ENCODE results near the gene FANCB.

FANCB gene

GRCh38 chrX:14826319-14826718 is 46.5 kb downstream of the FANCB start:
- no peak for DNase-seq (ENCODE audit: low read depth)
- no peak for TF ChIP-seq CTCF (conservative IDR thresholded peaks at IDR 0.05; ENCODE audit: low read depth, low read length)
- H3K4me3 ChIP-seq (ENCODE audit: low read depth, low read length), result no peak overlapping the region

GRCh38 chrX:14825851-14826250 is 47.0 kb downstream of the FANCB start:
- H3K4me3 ChIP-seq (ENCODE audit: low read depth, low read length), result no peak overlapping the region
- no peak for TF ChIP-seq CTCF (conservative IDR thresholded peaks at IDR 0.05; ENCODE audit: low read depth, low read length)
- DNase-seq (ENCODE audit: low read depth), result no peak

GRCh38 chrX:14819769-14820168 is 53.1 kb downstream of the FANCB start:
- H3K4me3 ChIP-seq (ENCODE audit: low read depth, low read length), result no peak overlapping the region
- no peak for TF ChIP-seq CTCF (conservative IDR thresholded peaks at IDR 0.05; ENCODE audit: low read depth, low read length)
- DNase-seq (ENCODE audit: low read depth), result no peak

- no peak for TF ChIP-seq CTCF (conservative IDR thresholded peaks at IDR 0.05; ENCODE audit: low read depth, low read length)
- H3K4me3 ChIP-seq (ENCODE audit: low read depth, low read length), result no peak overlapping the region
- no peak for DNase-seq (ENCODE audit: low read depth)
These were observed 55.3 kb downstream of the FANCB start for GRCh38 chrX:14817571-14817970.

GRCh38 chrX:14802943-14803710 is 69.7 kb downstream of the FANCB start:
- H3K4me3 ChIP-seq (ENCODE audit: low read depth, low read length), result no peak overlapping the region
- peak; percentile 7 for DNase-seq (ENCODE audit: low read depth)
- no peak for TF ChIP-seq CTCF (conservative IDR thresholded peaks at IDR 0.05; ENCODE audit: low read depth, low read length)

GRCh38 chrX:14801136-14801535 is 71.7 kb downstream of the FANCB start:
- TF ChIP-seq CTCF (conservative IDR thresholded peaks at IDR 0.05; ENCODE audit: low read depth, low read length), result no peak
- no peak for DNase-seq (ENCODE audit: low read depth)
- no peak overlapping the region for H3K4me3 ChIP-seq (ENCODE audit: low read depth, low read length)

- TF ChIP-seq CTCF (conservative IDR thresholded peaks at IDR 0.05; ENCODE audit: low read depth, low read length), result no peak
- DNase-seq (ENCODE audit: low read depth), result no peak
- no peak overlapping the region for H3K4me3 ChIP-seq (ENCODE audit: low read depth, low read length)
These were observed 74.0 kb downstream of the FANCB start for GRCh38 chrX:14798805-14799397.
